ENCODE data around the gene CDON. TPM values are rescaled to one million over a fixed set of nuclear protein-coding genes. Genes with fewer than 3 reads are reported as not detected.

Gene CDON
- total RNA-seq, 1 experiment from 2014 or later, result 0.91 TPM

DNA sequence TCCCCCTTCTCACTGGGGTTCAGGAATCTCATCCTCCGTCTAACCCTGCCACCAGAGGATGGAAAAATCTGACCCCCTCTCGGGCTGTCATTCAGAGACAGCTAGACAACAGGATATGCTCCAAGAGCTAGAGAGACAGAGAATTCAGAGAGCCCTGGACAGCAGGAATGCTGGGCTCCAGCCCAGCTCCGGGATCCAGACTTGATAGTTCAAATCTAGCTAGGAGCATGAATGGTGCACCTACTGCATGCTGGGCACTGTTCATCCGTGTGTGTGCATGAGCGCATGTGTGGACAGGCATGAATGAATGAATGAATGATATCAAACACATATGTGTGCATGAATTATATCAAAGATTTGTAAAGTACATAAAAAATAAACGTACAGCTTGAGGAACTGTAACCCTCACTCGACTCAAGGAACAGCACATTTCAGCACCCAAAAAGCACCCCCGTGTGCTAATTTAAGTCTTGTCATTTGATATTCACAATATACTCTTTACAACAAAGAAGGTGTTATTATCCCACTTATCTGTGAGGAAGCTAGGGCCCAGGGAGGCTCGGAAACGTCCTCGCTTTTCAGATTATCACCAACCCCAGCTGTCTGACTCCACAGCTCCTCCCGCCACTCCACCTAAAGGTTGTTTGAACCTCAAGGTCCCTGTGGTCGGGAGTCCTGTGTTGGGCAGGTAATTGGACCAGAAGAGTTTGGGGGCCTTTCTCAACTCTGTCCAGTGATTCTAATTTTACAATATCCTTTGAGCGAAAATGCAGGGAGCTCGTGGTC is 117.5 kb downstream of the CDON start:
- BruUV-seq (replicated peaks), result no TSS peak
- Mint-ChIP-seq H3K9me3 (ENCODE audit: unreplicated experiment) (no peaks in the 10 kb centered on the region), H3K27ac (ENCODE audit: low read depth, unreplicated experiment) (no peak overlapping the region), H3K4me3 (ENCODE audit: unreplicated experiment) (no peak overlapping the region), H3K36me3 (ENCODE audit: insufficient read depth, unreplicated experiment) (no peaks in the 10 kb centered on the region), H3K27me3 (ENCODE audit: insufficient read depth, unreplicated experiment) (no peaks in the 10 kb centered on the region), H3K4me1 (ENCODE audit: insufficient read depth, unreplicated experiment) (peaks cover 9% of the 10 kb centered on the region)
- no peak for DNase-seq (ENCODE audit: unreplicated experiment)
- ChIA-PET POLR2A (no interaction called here), CTCF (interaction anchor here (0.5 to 7.4 kb wide), 6 partner anchors 22 to 324 kb away, joined by 3 to 137 read pairs (median 6); partner anchors contain the start of gene CDON)
- intact Hi-C loops (cut with micrococcal nuclease), result no loop called here
- TF ChIP-seq CTCF (IDR thresholded peaks at IDR 0.05; ENCODE audit: unreplicated experiment), result no peak

- no peaks in the 10 kb centered on the region for H3K36me3 Mint-ChIP-seq (ENCODE audit: insufficient read depth, unreplicated experiment)
- TF ChIP-seq CTCF (IDR thresholded peaks at IDR 0.05; ENCODE audit: unreplicated experiment), result no peak
- no peaks in the 10 kb centered on the region for H3K9me3 Mint-ChIP-seq (ENCODE audit: unreplicated experiment)
- ChIA-PET POLR2A (interaction anchor here (0.6 kb wide), 1 partner anchor 135 kb away, joined by 3 read pairs; no protein-coding TSS in a partner anchor), CTCF (interaction anchor here (0.6 to 7.4 kb wide), 7 partner anchors 26 to 546 kb away, joined by 3 to 137 read pairs (median 3); partner anchors contain the start of gene CDON)
- H3K27ac Mint-ChIP-seq (ENCODE audit: low read depth, unreplicated experiment), result no peak overlapping the region
- DNase-seq (ENCODE audit: unreplicated experiment), result no peak
- H3K27me3 Mint-ChIP-seq (ENCODE audit: insufficient read depth, unreplicated experiment), result no peaks in the 10 kb centered on the region
- no TSS peak for BruUV-seq (replicated peaks)
- H3K4me3 Mint-ChIP-seq (ENCODE audit: unreplicated experiment), result no peak overlapping the region
- intact Hi-C loops (cut with micrococcal nuclease), result no loop called here
- peaks cover 9% of the 10 kb centered on the region for H3K4me1 Mint-ChIP-seq (ENCODE audit: insufficient read depth, unreplicated experiment)
These were observed 118.2 kb downstream of the CDON start for GRCh38 chr11:125944350-125945010.

DNA sequence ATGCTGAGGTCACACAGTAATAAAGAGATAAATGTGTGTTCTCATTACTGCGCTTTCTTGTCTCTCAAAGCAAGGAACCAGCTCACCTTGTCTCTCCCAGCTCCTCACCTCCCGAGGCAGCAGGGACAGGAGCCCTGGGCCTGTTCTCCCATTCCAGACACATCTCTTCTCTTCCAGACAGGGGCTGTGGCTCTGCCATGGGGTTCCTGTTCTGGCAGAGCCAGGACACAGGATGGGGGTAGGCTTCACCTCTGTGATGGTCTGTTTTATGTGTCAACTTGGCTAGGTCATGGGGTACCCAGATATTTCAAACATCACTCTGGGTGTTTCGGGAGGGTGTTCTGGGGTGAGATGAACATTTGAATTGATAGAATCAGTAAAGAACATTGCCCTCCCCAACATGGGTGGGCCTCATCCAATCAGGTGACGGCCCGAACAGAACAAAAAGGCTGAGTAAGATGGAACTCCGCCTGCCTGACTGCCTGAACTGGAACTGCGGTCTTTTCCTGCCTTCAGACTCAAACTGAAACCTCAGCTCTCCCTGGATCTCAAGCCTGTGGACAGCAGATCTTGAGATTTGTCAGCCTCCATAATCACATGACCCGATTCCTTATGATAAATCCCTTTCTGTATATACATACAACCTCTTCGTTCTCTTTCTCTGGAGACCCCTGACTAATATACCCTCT is 118.9 kb downstream of the CDON start:
- no TSS peak for BruUV-seq (replicated peaks)
- TF ChIP-seq CTCF (IDR thresholded peaks at IDR 0.05; ENCODE audit: unreplicated experiment), result no peak
- intact Hi-C loops (cut with micrococcal nuclease), result no loop called here
- DNase-seq (ENCODE audit: unreplicated experiment), result no peak
- H3K4me3 Mint-ChIP-seq (ENCODE audit: unreplicated experiment), result no peak overlapping the region
- H3K27me3 Mint-ChIP-seq (ENCODE audit: insufficient read depth, unreplicated experiment), result no peaks in the 10 kb centered on the region
- no peaks in the 10 kb centered on the region for H3K36me3 Mint-ChIP-seq (ENCODE audit: insufficient read depth, unreplicated experiment)
- no peaks in the 10 kb centered on the region for H3K9me3 Mint-ChIP-seq (ENCODE audit: unreplicated experiment)
- peaks cover 9% of the 10 kb centered on the region for H3K4me1 Mint-ChIP-seq (ENCODE audit: insufficient read depth, unreplicated experiment)
- ChIA-PET POLR2A (interaction anchor here (0.6 to 2.7 kb wide), 4 partner anchors 67 to 136 kb away, joined by 3 to 14 read pairs (median 3); partner anchors contain the start of gene CDON), CTCF (interaction anchor here (0.6 to 7.4 kb wide), 21 partner anchors 12 to 546 kb away, joined by 3 to 137 read pairs (median 5); partner anchors contain the start of genes CDON and RPUSD4)
- no peak overlapping the region for H3K27ac Mint-ChIP-seq (ENCODE audit: low read depth, unreplicated experiment)

Data from MCF 10A (cell line).